HepG2 (cell line): ENCODE data around the gene MOV10L1. TPM values are rescaled to one million over a fixed set of nuclear protein-coding genes. Genes with fewer than 3 reads are reported as not detected.

ENCODE experiments used
- FOSL2 ChIP-seq: sonication (generic); formaldehyde crosslinking; IDR thresholded peaks from 2 replicates; pipeline ENCODE4 v1.4.0; 2020; ENCODE audit warnings: missing genetic modification reagents
- FOXC1 ChIP-seq: sonication (generic); formaldehyde crosslinking; IDR thresholded peaks from 2 replicates; pipeline ENCODE4 v1.8.0; 2022; ENCODE audit warnings: mild to moderate bottlenecking, missing genetic modification reagents, borderline replicate concordance
- FOXK1 ChIP-seq: sonication (generic); formaldehyde crosslinking; IDR thresholded peaks from 2 replicates; pipeline ENCODE4 v1.4.0; 2020; ENCODE audit warnings: low read depth, missing genetic modification reagents, borderline replicate concordance
- FOXP1 ChIP-seq, 2 experiments: fragments of 450-650 bp in 1 of 2; IDR thresholded peaks; 2 replicates each; pipeline ENCODE4 v1.6.1; 2017 to 2018; ENCODE audit warnings: antibody characterized with exemption in 1 of 2
- HMGA1 ChIP-seq: sonication (generic); formaldehyde crosslinking; conservative IDR thresholded peaks from 2 replicates; pipeline ENCODE4 v1.4.0; 2020; ENCODE audit warnings: missing genetic modification reagents
- KDM2A ChIP-seq: sonication (generic); formaldehyde crosslinking; IDR thresholded peaks from 2 replicates; pipeline ENCODE4 v1.4.0; 2020; ENCODE audit warnings: low read depth, missing genetic modification reagents, borderline replicate concordance
- MAFK ChIP-seq, 2 experiments: IDR thresholded peaks in 1 of 2; conservative IDR thresholded peaks in 1 of 2; 2 replicates each; pipeline ENCODE4 v1.6.1; 2011; ENCODE audit warnings: improper control_type of control experiment in 2 of 2, low read length in 2 of 2
- MXD4 ChIP-seq: IDR thresholded peaks from 2 replicates; pipeline ENCODE4 v1.6.1; 2016; ENCODE audit warnings: mild to moderate bottlenecking, missing biosample characterization, missing genetic modification reagents
- NFAT5 ChIP-seq: sonication (generic); formaldehyde crosslinking; IDR thresholded peaks from 2 replicates; pipeline ENCODE4 v1.4.0; 2020; ENCODE audit warnings: missing genetic modification reagents
- SALL1 ChIP-seq: sonication (generic); formaldehyde crosslinking; IDR thresholded peaks from 2 replicates; pipeline ENCODE4 v1.8.0; 2022; ENCODE audit warnings: mild to moderate bottlenecking, missing genetic modification reagents
- SETDB1 ChIP-seq: sonication (generic); formaldehyde crosslinking; IDR thresholded peaks from 2 replicates; pipeline ENCODE4 v1.5.1; 2020; ENCODE audit warnings: missing genetic modification reagents, mild to moderate bottlenecking, borderline replicate concordance
- SOX5 ChIP-seq: IDR thresholded peaks from 2 replicates; pipeline ENCODE4 v1.6.1; 2016; ENCODE audit warnings: borderline replicate concordance
- SOX6 ChIP-seq, 2 experiments: fragments of 450-650 bp in 1 of 2; sonication (generic) in 1 of 2; formaldehyde crosslinking in 1 of 2; IDR thresholded peaks; 2 replicates each; pipeline versions ENCODE4 v1.4.0 to v1.6.1; 2017 to 2020; ENCODE audit warnings: antibody characterized with exemption in 1 of 2, mild to moderate bottlenecking in 1 of 2, missing genetic modification reagents in 1 of 2
- ZNF138 ChIP-seq: sonication (generic); formaldehyde crosslinking; IDR thresholded peaks from 2 replicates; pipeline ENCODE4 v1.5.0; 2020; ENCODE audit warnings: mild to moderate bottlenecking, low read depth, missing genetic modification reagents
- ZNF501 ChIP-seq: sonication (generic); formaldehyde crosslinking; IDR thresholded peaks from 2 replicates; pipeline ENCODE4 v1.5.1; 2020; ENCODE audit warnings: mild to moderate bottlenecking, moderate library complexity, missing genetic modification reagents
- ZNF619 ChIP-seq: sonication (generic); formaldehyde crosslinking; IDR thresholded peaks from 2 replicates; pipeline ENCODE4 v1.4.0; 2020; ENCODE audit warnings: mild to moderate bottlenecking, missing genetic modification reagents
- ZNF792 ChIP-seq: IDR thresholded peaks from 2 replicates; pipeline ENCODE4 v1.6.1; 2016
- polyA plus RNA-seq, 8 experiments: library from polyadenylated mRNA; depleted of rRNA in 3 of 8; stranded (reverse) in 7 of 8; unstranded in 1 of 8; fragments of >200 nt; fragmentation: Illumina TruSeq in 4 of 8; extraction: Trizol in 4 of 8; gene quantifications; 2 replicates each; pipeline versions ENCODE4 v1.2.1 to v1.2.3, GENCODE V29; 2011 to 2016; ENCODE audit warnings: low read depth in 4 of 8, missing spikeins in 1 of 8, mixed read lengths in 1 of 8; ENCODE audit not compliant: insufficient read depth in 1 of 8
- total RNA-seq, 5 experiments: library from RNA; depleted of rRNA; stranded (reverse); fragments of >200 nt; fragmentation: Illumina TruSeq; extraction: Trizol; gene quantifications; 2 replicates each; pipeline ENCODE4 v1.2.3, GENCODE V29; 2016; ENCODE audit warnings: low read depth in 1 of 5
- TF ChIP-seq, protein P1 (sequence below): conservative IDR thresholded peaks from 2 replicates; pipeline ENCODE4 v1.6.1; 2018; ENCODE audit warnings: missing genetic modification reagents
- TF ChIP-seq, protein P2 (sequence below): sonication (generic); formaldehyde crosslinking; IDR thresholded peaks from 2 replicates; pipeline ENCODE4 v1.9.0; 2022; ENCODE audit warnings: missing genetic modification reagents, mild to moderate bottlenecking, borderline replicate concordance
- TF ChIP-seq, protein P3 (sequence below): sonication (generic); formaldehyde crosslinking; IDR thresholded peaks from 2 replicates; pipeline ENCODE4 v1.8.0; 2023; ENCODE audit warnings: mild to moderate bottlenecking, missing genetic modification reagents
- TF ChIP-seq, protein P4 (sequence below): IDR thresholded peaks from 2 replicates; pipeline ENCODE4 v1.6.1; 2012; ENCODE audit warnings: inconsistent platforms

MOV10L1 gene
- total and polyA plus RNA-seq, 2 of the 13 experiments (the other 11 are each of a cell fraction or from before 2014, with no cell fraction given) = 0.11 to 0.12 TPM

GRCh38 chr22:50139843-50140415 is 50.1 kb downstream of the MOV10L1 start (continued):
- TF ChIP-seq, protein P1, sequence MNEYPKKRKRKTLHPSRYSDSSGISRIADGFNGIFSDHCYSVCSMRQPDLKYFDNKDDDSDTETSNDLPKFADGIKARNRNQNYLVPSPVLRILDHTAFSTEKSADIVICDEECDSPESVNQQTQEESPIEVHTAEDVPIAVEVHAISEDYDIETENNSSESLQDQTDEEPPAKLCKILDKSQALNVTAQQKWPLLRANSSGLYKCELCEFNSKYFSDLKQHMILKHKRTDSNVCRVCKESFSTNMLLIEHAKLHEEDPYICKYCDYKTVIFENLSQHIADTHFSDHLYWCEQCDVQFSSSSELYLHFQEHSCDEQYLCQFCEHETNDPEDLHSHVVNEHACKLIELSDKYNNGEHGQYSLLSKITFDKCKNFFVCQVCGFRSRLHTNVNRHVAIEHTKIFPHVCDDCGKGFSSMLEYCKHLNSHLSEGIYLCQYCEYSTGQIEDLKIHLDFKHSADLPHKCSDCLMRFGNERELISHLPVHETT (CRISPR knock-in tag) = no peak
- TF ChIP-seq, protein P2, sequence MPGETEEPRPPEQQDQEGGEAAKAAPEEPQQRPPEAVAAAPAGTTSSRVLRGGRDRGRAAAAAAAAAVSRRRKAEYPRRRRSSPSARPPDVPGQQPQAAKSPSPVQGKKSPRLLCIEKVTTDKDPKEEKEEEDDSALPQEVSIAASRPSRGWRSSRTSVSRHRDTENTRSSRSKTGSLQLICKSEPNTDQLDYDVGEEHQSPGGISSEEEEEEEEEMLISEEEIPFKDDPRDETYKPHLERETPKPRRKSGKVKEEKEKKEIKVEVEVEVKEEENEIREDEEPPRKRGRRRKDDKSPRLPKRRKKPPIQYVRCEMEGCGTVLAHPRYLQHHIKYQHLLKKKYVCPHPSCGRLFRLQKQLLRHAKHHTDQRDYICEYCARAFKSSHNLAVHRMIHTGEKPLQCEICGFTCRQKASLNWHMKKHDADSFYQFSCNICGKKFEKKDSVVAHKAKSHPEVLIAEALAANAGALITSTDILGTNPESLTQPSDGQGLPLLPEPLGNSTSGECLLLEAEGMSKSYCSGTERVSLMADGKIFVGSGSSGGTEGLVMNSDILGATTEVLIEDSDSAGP = no peak
- TF ChIP-seq ZNF138 (no peak), ZNF501 (CRISPR knock-in tag) (no peak), MXD4 (CRISPR knock-in tag) (no peak), ZNF619 (CRISPR knock-in tag) (no peak), ZNF792 (no peak), MAFK (conservative IDR thresholded peaks at IDR 0.05 in 1 of 2, IDR thresholded peaks at IDR 0.05 in 1 of 2; ENCODE audit: low read length in 2 of 2) (peak; percentile 95 to 99), FOSL2 (CRISPR knock-in tag) (peak; percentile 79), SETDB1 (CRISPR knock-in tag) (no peak), FOXC1 (CRISPR knock-in tag) (no peak), SOX6 (IDR thresholded peaks at IDR 0.05) (no peak), SOX6 (CRISPR knock-in tag; IDR thresholded peaks at IDR 0.05) (peak; percentile 59), FOXP1 (IDR thresholded peaks at IDR 0.05) (no peak), FOXP1 (CRISPR knock-in tag; IDR thresholded peaks at IDR 0.05) (0 out of 2 replicates have a peak, but pooled peaks have one; percentile 36), SOX5 (CRISPR knock-in tag) (peak; percentile 80; the same call in 1 of the 2 replicates), KDM2A (CRISPR knock-in tag) (no peak), HMGA1 (no peak), NFAT5 (CRISPR knock-in tag) (no peak), SALL1 (CRISPR knock-in tag) (peak; percentile 21; the same call in 1 of the 2 replicates), FOXK1 (CRISPR knock-in tag) (peak; percentile 34; the same call in 1 of the 2 replicates)
- TF ChIP-seq, protein P3, sequence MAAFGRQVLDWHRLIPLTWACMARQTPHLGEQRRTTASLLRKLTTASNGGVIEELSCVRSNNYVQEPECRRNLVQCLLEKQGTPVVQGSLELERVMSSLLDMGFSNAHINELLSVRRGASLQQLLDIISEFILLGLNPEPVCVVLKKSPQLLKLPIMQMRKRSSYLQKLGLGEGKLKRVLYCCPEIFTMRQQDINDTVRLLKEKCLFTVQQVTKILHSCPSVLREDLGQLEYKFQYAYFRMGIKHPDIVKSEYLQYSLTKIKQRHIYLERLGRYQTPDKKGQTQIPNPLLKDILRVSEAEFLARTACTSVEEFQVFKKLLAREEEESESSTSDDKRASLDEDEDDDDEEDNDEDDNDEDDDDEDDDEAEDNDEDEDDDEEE (CRISPR knock-in tag) = no peak
- TF ChIP-seq, protein P4, sequence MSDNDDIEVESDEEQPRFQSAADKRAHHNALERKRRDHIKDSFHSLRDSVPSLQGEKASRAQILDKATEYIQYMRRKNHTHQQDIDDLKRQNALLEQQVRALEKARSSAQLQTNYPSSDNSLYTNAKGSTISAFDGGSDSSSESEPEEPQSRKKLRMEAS = peak; percentile 12; the same call in 1 of the 2 replicates
